MM.1S (cell line): ENCODE data around the gene SH3BGR.

Experiments used
- DNase-seq: peaks from one replicate; pipeline ENCODE4 v3.0.0-alpha.2; 2015
- H2AFZ ChIP-seq: fragments of 300-600 bp; sonication (generic); 2 replicates; pipeline ENCODE4 v1.6.0; 2016; ENCODE audit warnings: antibody characterized with exemption, low read length
- H3F3A ChIP-seq: fragments of 300-600 bp; sonication (generic); 2 replicates; pipeline ENCODE4 v1.6.1; 2016; ENCODE audit warnings: mild to moderate bottlenecking, antibody characterized with exemption, low read length, moderate library complexity, mixed read lengths; ENCODE audit not compliant: insufficient read depth
- H3K27ac ChIP-seq: fragments of 300-600 bp; sonication (generic); 2 replicates; pipeline ENCODE4 v1.5.1; 2016; ENCODE audit warnings: mild to moderate bottlenecking, low read length
- H3K27me3 ChIP-seq: fragments of 300-600 bp; sonication (generic); replicated peaks from 2 replicates; pipeline ENCODE4 v1.6.0; 2016; ENCODE audit warnings: low read length; ENCODE audit not compliant: insufficient read depth
- H3K36me3 ChIP-seq: fragments of 300-600 bp; sonication (generic); replicated peaks from 2 replicates; pipeline ENCODE4 v1.6.1; 2016; ENCODE audit warnings: mild to moderate bottlenecking, low read length, mixed read lengths; ENCODE audit not compliant: insufficient read depth
- H3K4me1 ChIP-seq: fragments of 300-600 bp; sonication (generic); 2 replicates; pipeline ENCODE4 v1.6.1; 2016; ENCODE audit warnings: low read length, mixed read lengths
- H3K4me2 ChIP-seq: fragments of 300-600 bp; sonication (generic); 2 replicates; pipeline ENCODE4 v1.6.0; 2016; ENCODE audit warnings: low read depth, low read length
- H3K4me3 ChIP-seq: fragments of 300-600 bp; sonication (generic); 2 replicates; pipeline ENCODE4 v1.5.1; 2016; ENCODE audit warnings: low read length, mixed read lengths
- H3K79me2 ChIP-seq: fragments of 300-600 bp; sonication (generic); 2 replicates; pipeline ENCODE4 v1.6.1; 2016; ENCODE audit warnings: mixed run types, low read length, mixed read lengths
- H3K9ac ChIP-seq: fragments of 300-600 bp; sonication (generic); 2 replicates; pipeline ENCODE4 v1.6.1; 2016; ENCODE audit warnings: low read length, mixed read lengths
- H3K9me2 ChIP-seq: fragments of 300-600 bp; sonication (generic); replicated peaks from 2 replicates; pipeline ENCODE4 v1.6.1; 2016; ENCODE audit warnings: mild to moderate bottlenecking, low read length, mixed read lengths; ENCODE audit not compliant: insufficient read depth
- H3K9me3 ChIP-seq: fragments of 300-600 bp; sonication (generic); replicated peaks from 2 replicates; pipeline ENCODE4 v1.6.1; 2016; ENCODE audit warnings: mild to moderate bottlenecking, low read length, mixed read lengths; ENCODE audit not compliant: insufficient read depth
- H4K20me1 ChIP-seq: fragments of 300-600 bp; sonication (generic); 2 replicates; pipeline ENCODE4 v1.6.1; 2016; ENCODE audit warnings: mild to moderate bottlenecking, low read length, moderate library complexity, mixed read lengths; ENCODE audit not compliant: insufficient read depth
- CTCF ChIP-seq: fragments of 300-600 bp; sonication (generic); IDR thresholded peaks from 2 replicates; pipeline ENCODE4 v1.5.1; 2016; ENCODE audit warnings: antibody characterized with exemption, low read length, mixed read lengths
- EZH2 ChIP-seq: fragments of 300-600 bp; sonication (generic); optimal IDR thresholded peaks from 2 replicates; pipeline ENCODE3; 2017; ENCODE audit warnings: low read depth, mild to moderate bottlenecking, antibody characterized with exemption, low read length, mixed read lengths
- EZH2phosphoT487 ChIP-seq: fragments of 300-600 bp; sonication (generic); IDR thresholded peaks from 2 replicates; pipeline ENCODE4 v1.6.1; 2018; ENCODE audit warnings: antibody characterized with exemption, low read length

Gene SH3BGR

GRCh38 chr21:39510240-39510639 is 58.5 kb downstream of the SH3BGR start:
- Histone ChIP-seq H3K79me2 (no peaks in the 10 kb centered on the region), H3K27ac (no peak overlapping the region), H3K4me3 (no peak overlapping the region), H3K9me3 (no peaks in the 10 kb centered on the region), H3K36me3 (no peaks in the 10 kb centered on the region), H3K9ac (no peak overlapping the region), H4K20me1 (no peaks in the 10 kb centered on the region), H3K9me2 (no peaks in the 10 kb centered on the region), H3K4me2 (no peak overlapping the region), H3K4me1 (no peaks in the 10 kb centered on the region), H3K27me3 (no peaks in the 10 kb centered on the region), H3F3A (no peaks in the 10 kb centered on the region), H2AFZ (no peak overlapping the region)
- TF ChIP-seq EZH2phosphoT487, result no peak
- DNase-seq, result no peak

GRCh38 chr21:39511102-39511501 is 59.3 kb downstream of the SH3BGR start:
- Histone ChIP-seq H3K36me3 (no peaks in the 10 kb centered on the region), H3K4me3 (no peak overlapping the region), H4K20me1 (no peaks in the 10 kb centered on the region), H3K9ac (no peak overlapping the region), H3K9me2 (no peaks in the 10 kb centered on the region), H3F3A (no peaks in the 10 kb centered on the region), H3K27ac (no peak overlapping the region), H2AFZ (no peak overlapping the region), H3K4me2 (no peak overlapping the region), H3K9me3 (no peaks in the 10 kb centered on the region), H3K79me2 (no peaks in the 10 kb centered on the region), H3K27me3 (no peaks in the 10 kb centered on the region), H3K4me1 (no peaks in the 10 kb centered on the region)
- TF ChIP-seq EZH2phosphoT487, result no peak
- no peak for TF ChIP-seq CTCF
- TF ChIP-seq EZH2, result no peak
- DNase-seq, result no peak

GRCh38 chr21:39513735-39514134 is 62.0 kb downstream of the SH3BGR start:
- Histone ChIP-seq H3K4me3 (no peak overlapping the region), H3K9ac (no peak overlapping the region), H3K4me2 (no peak overlapping the region), H3K27me3 (no peaks in the 10 kb centered on the region), H3K36me3 (no peaks in the 10 kb centered on the region), H3K9me3 (no peaks in the 10 kb centered on the region), H2AFZ (no peak overlapping the region), H3K4me1 (no peaks in the 10 kb centered on the region), H4K20me1 (no peaks in the 10 kb centered on the region), H3K27ac (no peak overlapping the region), H3K79me2 (no peaks in the 10 kb centered on the region), H3F3A (no peaks in the 10 kb centered on the region), H3K9me2 (no peaks in the 10 kb centered on the region)
- TF ChIP-seq EZH2 (no peak), EZH2phosphoT487 (no peak), CTCF (no peak)
- DNase-seq, result no peak

- TF ChIP-seq EZH2phosphoT487, result no peak
- no peak for TF ChIP-seq EZH2
- no peak for TF ChIP-seq CTCF
- Histone ChIP-seq H3K79me2 (no peaks in the 10 kb centered on the region), H2AFZ (no peak overlapping the region), H3K36me3 (no peaks in the 10 kb centered on the region), H4K20me1 (no peaks in the 10 kb centered on the region), H3K27ac (no peak overlapping the region), H3K4me3 (no peak overlapping the region), H3K9me2 (no peaks in the 10 kb centered on the region), H3K9me3 (no peaks in the 10 kb centered on the region), H3F3A (no peaks in the 10 kb centered on the region), H3K9ac (no peak overlapping the region), H3K27me3 (no peaks in the 10 kb centered on the region), H3K4me2 (no peak overlapping the region), H3K4me1 (no peaks in the 10 kb centered on the region)
- DNase-seq, result no peak
These were observed 64.1 kb downstream of the SH3BGR start for GRCh38 chr21:39515684-39516472.
